GM20431 (cell line): ENCODE results near the gene KIF13A.
"Not testable (repeated sequence)": the region's sequence is repeated elsewhere in the genome, so short reads cannot be mapped to it uniquely, and the experiment has no call there.

ENCODE experiments used
- in situ Hi-C: fragments of 300-500 bp; cut with MseI, MboI; formaldehyde crosslinking; loops from one replicate; pipeline ENCODE4 v1.15.0; 2020; ENCODE audit warnings: low sequenced_read_pairs; ENCODE audit not compliant: unreplicated experiment

The KIF13A gene

GRCh38 chr6:17940151-17940792, 47.2 kb downstream of the KIF13A start:
- in situ Hi-C loops, result no loop called here

DNA sequence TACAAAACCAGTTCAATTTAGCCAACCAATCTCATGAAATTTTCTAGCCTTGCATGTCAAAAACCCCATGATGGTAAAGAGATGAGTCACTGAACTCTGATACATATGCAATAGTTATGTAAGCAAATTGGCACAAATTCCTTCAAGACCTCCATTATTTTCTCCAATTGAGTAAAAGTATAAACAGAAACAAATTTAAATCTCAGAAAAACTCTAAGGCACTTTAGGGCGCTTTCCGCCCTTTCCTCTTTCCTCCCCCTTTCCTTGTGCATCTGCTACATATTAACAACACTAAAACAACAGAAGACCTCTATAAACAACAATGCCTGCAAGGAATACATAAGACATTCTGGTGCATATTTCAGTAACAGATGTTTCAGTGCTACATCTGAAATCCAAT, 48.5 kb downstream of the KIF13A start:
- in situ Hi-C loops, result no loop called here

DNA sequence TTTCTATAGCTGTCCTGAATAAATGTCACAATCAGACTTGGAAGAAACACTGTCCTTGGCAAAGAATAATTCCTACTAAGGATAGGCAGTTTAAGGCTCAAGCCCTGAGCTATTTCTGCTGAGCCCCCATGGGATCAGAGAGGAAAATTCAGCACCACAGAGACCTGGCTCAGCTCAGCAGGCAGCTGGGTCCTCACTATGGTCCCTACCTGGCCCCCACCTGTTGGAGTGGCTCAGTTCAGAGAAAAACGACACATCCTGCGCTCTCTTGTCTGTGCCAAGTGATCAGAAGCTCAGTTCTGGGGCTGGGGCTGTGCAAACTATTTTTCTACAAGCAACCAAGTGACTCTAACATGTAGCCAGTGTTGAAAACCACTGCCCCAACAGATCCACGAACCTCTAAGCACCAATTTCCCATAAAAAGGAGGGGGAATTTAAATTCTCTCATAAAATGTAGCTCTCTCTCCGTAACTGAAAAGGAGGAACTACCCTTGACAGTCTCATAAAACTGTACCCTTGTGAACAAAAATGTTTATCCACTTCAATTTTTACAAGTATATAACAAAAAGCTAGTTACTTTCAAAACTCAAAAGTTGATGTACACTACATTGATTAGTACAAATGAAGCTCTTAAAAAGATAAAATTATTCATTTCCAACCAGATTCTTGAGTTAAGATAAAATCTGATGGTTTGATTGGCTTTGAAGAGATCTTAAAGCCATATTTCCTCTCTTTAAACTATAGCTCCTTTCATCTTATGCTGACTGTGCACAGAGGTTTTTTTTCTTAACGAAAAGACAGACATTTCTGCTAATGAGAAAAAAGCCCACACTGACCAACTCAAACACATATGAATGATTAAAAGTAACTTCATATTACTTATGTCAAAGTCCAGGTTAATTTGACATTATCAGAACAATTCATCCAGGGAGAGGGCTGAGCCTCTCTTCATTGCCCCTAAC, 52.0 kb downstream of the KIF13A start:
- in situ Hi-C loops, result no loop called here

DNA sequence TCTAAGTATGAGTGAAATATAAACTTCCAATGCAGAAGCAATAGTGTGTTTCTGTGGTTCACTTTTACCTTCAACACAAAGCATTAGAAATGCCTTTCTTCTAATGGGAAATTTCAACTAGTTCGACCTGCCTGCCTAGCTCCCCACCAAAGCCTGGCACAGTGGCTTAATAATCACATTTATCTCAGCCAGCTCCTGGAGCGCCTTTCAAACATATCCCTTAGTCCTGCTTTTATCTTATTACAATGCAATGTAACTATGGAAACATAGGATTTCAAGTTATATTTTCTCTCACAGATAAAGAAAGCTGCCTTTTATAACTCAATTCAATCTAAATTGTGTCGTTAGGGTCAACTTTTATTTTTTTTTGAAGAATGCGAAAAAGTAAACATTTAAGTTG, 53.7 kb downstream of the KIF13A start:
- in situ Hi-C loops, result no loop called here

- in situ Hi-C loops, result no loop called here
Observed at GRCh38 chr6:17932330-17932852, 55.0 kb downstream of the KIF13A start.

- in situ Hi-C loops, result no loop called here
Observed at GRCh38 chr6:17931227-17931626, 56.2 kb downstream of the KIF13A start.

- in situ Hi-C loops, result no loop called here
Observed at GRCh38 chr6:17930321-17930993, 57.0 kb downstream of the KIF13A start.

DNA sequence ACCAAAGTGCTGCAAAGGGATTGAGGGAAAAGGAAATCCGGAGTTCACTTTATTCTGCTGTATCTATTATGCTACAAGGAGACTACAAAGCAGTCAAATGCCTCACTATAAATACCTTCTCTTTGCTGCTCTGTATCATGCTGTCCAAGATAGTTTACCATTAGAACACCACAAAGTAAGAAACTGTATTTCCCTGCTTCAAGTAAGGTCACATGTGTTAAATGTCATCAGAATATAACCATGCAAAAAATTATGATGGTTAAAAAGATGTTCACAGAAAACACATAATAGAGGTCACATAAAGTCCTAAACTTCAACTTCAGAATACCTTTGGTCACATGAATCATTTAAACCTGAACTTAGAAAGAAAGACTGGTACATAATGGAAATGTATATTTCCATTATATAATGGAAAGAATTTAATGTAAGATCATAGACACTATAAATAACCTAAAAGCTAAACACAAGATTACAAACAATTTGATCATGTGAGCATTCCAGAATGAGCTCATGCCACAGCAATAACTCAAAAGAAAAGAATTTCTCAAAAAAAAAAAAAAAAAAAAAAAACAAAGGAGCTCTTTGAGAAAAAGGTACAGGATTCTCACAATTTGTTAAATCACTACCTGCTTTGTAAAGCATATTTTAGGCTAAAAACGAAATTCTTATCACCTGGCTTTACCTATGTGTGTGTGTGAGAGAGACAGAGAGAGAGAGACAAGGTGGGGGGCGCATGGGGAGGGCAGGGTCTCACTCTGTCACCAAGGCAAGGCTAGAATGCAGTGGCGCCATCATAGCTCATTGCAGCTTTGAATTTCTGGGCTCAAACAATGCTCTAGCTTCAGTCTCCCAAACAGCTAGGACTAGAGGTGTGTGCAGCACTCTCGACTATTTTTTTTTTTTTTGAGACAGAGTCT, 58.7 kb downstream of the KIF13A start:
- in situ Hi-C loops, result no loop called here

- in situ Hi-C loops, result no loop called here
Observed at GRCh38 chr6:17927705-17928104, 59.7 kb downstream of the KIF13A start.

DNA sequence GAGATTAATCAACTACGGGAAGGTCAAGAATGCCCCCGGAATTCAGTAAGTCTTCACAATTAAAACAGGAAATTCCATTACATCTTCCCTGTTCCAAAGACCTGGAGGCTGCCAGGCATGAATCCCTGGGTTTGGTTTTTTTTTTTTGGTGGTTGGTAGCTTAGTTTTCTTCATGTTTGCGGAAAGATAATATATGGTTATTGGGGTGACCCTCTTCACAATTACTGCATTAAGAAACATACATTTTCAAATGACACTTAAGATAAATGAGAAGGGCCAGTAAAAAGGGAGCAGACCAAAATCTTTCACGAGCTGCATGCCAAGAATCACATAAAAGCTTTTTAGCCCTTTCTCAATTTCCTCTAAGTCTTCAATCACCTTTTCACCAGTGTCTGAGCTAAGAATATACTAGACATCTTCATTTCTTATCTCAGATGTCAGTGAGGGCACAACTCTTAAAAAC, 64.0 kb downstream of the KIF13A start:
- in situ Hi-C loops, result no loop called here

GRCh38 chr6:17921454-17921853, 66.0 kb downstream of the KIF13A start:
- in situ Hi-C loops, result no loop called here

DNA sequence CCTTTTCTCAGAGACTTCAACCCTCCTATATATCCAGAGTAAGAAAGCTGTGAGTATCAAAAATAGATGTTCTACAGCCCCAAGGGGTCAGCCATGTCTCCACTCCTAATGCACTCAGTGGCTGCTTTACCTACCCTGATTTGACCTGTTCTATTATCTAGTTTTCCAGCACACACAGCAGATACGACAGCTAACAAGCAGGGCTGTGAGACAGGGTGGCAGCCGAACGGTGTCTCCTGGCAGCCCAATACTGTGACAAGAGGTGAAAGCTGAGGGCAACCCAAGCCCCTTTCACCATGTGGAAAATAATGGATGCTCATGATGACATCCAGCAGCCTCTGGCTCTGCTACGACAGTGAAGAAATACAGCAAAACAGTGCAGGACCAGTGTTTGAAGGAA, 67.9 kb downstream of the KIF13A start:
- in situ Hi-C loops, result no loop called here

DNA sequence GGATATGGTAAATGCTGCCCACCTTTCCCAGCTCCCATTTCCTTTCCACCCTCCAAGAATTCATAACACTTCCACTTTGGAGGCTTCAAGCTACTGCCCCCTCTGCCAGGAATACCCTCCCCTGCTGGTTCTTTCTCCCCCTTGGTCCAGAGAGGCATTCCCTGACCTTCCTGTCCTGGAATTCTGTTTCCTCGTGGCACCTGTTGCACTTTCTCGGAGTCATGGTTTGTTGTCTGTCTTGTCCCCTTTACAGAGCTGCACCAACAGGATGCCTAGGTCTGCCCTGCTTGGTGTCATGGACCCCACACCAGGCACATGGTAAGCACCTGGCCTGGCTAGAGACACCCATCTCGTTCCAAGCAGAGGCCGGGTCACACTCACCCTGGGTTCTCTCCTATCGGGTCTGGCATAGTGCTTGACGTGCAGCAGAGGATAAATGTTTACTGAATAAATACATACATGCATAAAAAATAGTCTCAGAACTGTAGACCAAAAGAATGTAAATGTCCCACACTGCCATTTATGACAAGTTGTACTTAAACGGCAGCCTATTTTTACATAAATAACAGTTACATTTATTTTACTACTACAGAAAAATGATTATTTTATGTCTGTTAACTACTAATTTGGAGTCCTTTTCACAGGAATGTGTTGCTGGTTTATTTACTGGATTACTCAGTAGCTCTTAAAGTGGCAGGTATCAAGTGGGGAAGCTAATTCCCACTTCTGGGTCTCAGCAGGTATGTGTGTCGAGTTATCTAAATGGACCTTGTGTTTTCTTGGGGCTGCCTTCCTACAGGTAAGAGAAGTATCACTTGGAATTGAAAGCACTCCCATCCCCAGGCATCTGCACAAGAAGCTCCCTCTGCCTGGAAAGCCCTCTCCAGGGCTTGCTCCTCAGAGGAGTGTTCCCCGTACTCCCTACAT, 69.3 kb downstream of the KIF13A start:
- in situ Hi-C loops, result no loop called here

GRCh38 chr6:17914651-17915050, 72.8 kb downstream of the KIF13A start:
- in situ Hi-C loops, result no loop called here

- in situ Hi-C loops, result no loop called here
Observed at GRCh38 chr6:17912521-17912920, 74.9 kb downstream of the KIF13A start.

DNA sequence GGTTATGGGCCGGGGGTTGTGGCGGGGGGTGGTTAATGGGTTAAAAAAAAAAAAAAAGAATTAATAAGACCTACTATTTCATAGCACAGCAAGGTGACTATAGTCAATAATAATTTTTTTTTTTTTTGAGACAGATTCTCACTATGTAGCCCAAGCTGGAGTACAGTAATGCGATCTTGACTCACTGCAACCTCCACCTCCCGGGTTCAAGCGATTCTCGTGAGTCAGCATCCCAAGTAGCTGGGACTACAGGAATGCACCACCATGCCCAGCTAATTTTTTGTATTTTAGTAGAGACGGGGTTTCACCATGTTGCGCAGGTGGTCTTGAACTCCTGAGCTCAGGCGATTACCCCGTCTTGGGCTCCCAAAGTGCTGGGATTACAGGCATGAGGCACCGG, 75.8 kb downstream of the KIF13A start:
- in situ Hi-C loops, result not testable (repeated sequence)

DNA sequence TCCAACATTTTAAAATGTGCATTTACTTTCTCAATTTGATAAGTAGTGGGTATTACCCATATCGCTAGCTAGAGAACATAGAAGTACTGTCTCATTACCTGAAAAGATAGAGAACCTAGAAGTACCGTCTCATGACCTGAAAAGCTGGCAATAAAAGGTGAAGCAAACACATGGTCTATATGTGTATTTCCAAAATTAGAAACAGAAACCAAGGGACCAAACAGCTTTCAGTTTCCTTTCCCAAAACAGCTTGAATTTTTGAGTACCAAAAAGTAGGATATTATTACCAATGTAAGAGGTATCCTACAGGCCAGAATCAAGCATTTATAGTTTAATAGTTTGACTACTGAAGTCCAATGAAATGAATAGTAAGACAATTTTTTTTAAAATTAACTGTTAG, 77.2 kb downstream of the KIF13A start:
- in situ Hi-C loops, result no loop called here

DNA sequence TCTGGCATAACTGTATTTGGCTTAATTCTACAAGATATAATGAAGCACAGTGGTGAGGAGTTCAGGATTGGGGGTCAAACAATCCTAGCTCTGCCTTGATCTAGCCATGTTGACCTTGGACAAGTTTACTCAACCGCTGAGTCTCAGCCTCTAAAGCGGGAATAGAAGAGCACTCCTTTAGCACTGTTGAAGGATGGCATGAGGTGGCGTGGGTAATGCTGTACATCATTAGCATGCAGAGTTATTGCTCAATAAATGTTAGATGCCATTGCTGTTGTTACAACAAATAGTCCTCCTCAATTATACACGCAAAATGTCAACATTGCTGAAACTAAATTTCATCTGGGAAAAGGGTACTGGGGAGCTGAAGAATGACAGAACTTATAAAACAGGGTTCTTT, 78.6 kb downstream of the KIF13A start:
- in situ Hi-C loops, result no loop called here
